GM23338 (cell line): ENCODE results near the gene PHC2. TPM values are rescaled to one million over a fixed set of nuclear protein-coding genes. Genes with fewer than 3 reads are reported as not detected.

Source experiments
- ATAC-seq: fragments of 200-7000 bp; cut with Tn5 transposase; 3 replicates; pipeline ENCODE4 v1.9.1; 2020
- DNase-seq: peaks from one replicate; pipeline ENCODE4 v3.0.0-alpha.2; 2015; ENCODE audit warnings: low spot score
- H2AFZ ChIP-seq: fragments of 200-600 bp; sonication (generic); 2 replicates; pipeline ENCODE4 v1.8.0; 2016; ENCODE audit warnings: antibody characterized with exemption, mild to moderate bottlenecking, moderate library complexity
- H3F3A ChIP-seq: fragments of 200-600 bp; sonication (generic); replicated peaks from 2 replicates; pipeline ENCODE4 v1.8.0; 2017; ENCODE audit warnings: antibody characterized with exemption, mixed run types, low read depth
- H3K27ac ChIP-seq: fragments of 200-600 bp; sonication (generic); 2 replicates; pipeline ENCODE4 v1.6.1; 2016; ENCODE audit warnings: low read depth
- H3K27me3 ChIP-seq: fragments of 200-600 bp; sonication (generic); 2 replicates; pipeline ENCODE4 v1.8.0; 2016; ENCODE audit warnings: mild to moderate bottlenecking, mixed run types, moderate library complexity; ENCODE audit not compliant: insufficient read depth
- H3K36me3 ChIP-seq: fragments of 200-600 bp; sonication (generic); 2 replicates; pipeline ENCODE4 v1.8.0; 2016; ENCODE audit warnings: mild to moderate bottlenecking; ENCODE audit not compliant: insufficient read depth
- H3K4me1 ChIP-seq: fragments of 200-600 bp; sonication (generic); 2 replicates; pipeline ENCODE4 v1.8.0; 2016; ENCODE audit warnings: mild to moderate bottlenecking, moderate library complexity; ENCODE audit not compliant: insufficient read depth
- H3K4me2 ChIP-seq: fragments of 200-600 bp; sonication (generic); 2 replicates; pipeline ENCODE4 v1.7.1; 2017; ENCODE audit warnings: mixed run types
- H3K4me3 ChIP-seq: fragments of 200-600 bp; sonication (generic); 2 replicates; pipeline ENCODE4 v1.6.1; 2016; ENCODE audit warnings: mixed run types
- H3K79me2 ChIP-seq: fragments of 200-600 bp; sonication (generic); replicated peaks from 2 replicates; pipeline ENCODE4 v1.8.0; 2017; ENCODE audit warnings: mild to moderate bottlenecking; ENCODE audit not compliant: insufficient read depth
- H3K9me2 ChIP-seq: fragments of 200-600 bp; sonication (generic); 2 replicates; pipeline ENCODE4 v1.8.0; 2017; ENCODE audit not compliant: insufficient read depth
- H4K20me1 ChIP-seq: fragments of 200-600 bp; sonication (generic); replicated peaks from 2 replicates; pipeline ENCODE4 v1.8.0; 2017; ENCODE audit warnings: mild to moderate bottlenecking; ENCODE audit not compliant: insufficient read depth
- H3K27ac Mint-ChIP-seq: 2 replicates; pipeline ENCODE4 v1.8.0; 2020; ENCODE audit warnings: inconsistent platforms, mild to moderate bottlenecking, moderate library complexity, mixed read lengths
- H3K27me3 Mint-ChIP-seq: 3 replicates; pipeline ENCODE4 v1.8.0; 2022; ENCODE audit warnings: low read depth, mild to moderate bottlenecking, moderate library complexity, mixed read lengths, inconsistent platforms; ENCODE audit not compliant: insufficient read depth, poor library complexity
- H3K36me3 Mint-ChIP-seq: 3 replicates; pipeline ENCODE4 v1.8.0; 2021; ENCODE audit warnings: low read depth, mild to moderate bottlenecking, inconsistent platforms, moderate library complexity, mixed read lengths
- H3K4me1 Mint-ChIP-seq: 3 replicates; pipeline ENCODE4 v1.8.0; 2020; ENCODE audit warnings: mild to moderate bottlenecking, inconsistent platforms, mixed read lengths
- H3K4me3 Mint-ChIP-seq: 3 replicates; pipeline ENCODE4 v1.8.0; 2021; ENCODE audit warnings: moderate library complexity, mild to moderate bottlenecking, inconsistent platforms, mixed read lengths
- H3K9me3 Mint-ChIP-seq: 3 replicates; pipeline ENCODE4 v1.8.0; 2020; ENCODE audit warnings: moderate library complexity, mild to moderate bottlenecking, inconsistent platforms, mixed read lengths
- CREB1 ChIP-seq: fragments of 250-450 bp; sonication (Bioruptor Pico); IDR thresholded peaks from 2 replicates; pipeline ENCODE4 v1.5.0; 2020; ENCODE audit warnings: low read depth, mild to moderate bottlenecking, moderate library complexity
- EZH2 ChIP-seq: fragments of 200-600 bp; sonication (generic); IDR thresholded peaks from one replicate; pipeline ENCODE4 v1.8.0; 2017; ENCODE audit warnings: antibody characterized with exemption, mild to moderate bottlenecking, low read depth; ENCODE audit not compliant: unreplicated experiment
- EZH2phosphoT487 ChIP-seq: fragments of 200-600 bp; sonication (generic); IDR thresholded peaks from one replicate; pipeline ENCODE4 v1.8.1; 2018; ENCODE audit warnings: antibody characterized with exemption; ENCODE audit not compliant: unreplicated experiment
- JUNB ChIP-seq: IDR thresholded peaks from one replicate; pipeline ENCODE4 v1.6.1; 2016; ENCODE audit warnings: antibody characterized with exemption; ENCODE audit not compliant: unreplicated experiment
- NANOG ChIP-seq: IDR thresholded peaks from 2 replicates; pipeline ENCODE4 v1.6.1; 2016; ENCODE audit warnings: antibody characterized with exemption, borderline replicate concordance
- POLR2AphosphoS5 ChIP-seq: IDR thresholded peaks from 2 replicates; pipeline ENCODE4 v1.6.1; 2016; ENCODE audit warnings: antibody characterized with exemption, low read depth
- STAT1 ChIP-seq: IDR thresholded peaks from one replicate; pipeline ENCODE4 v1.6.1; 2016; ENCODE audit warnings: antibody characterized with exemption; ENCODE audit not compliant: unreplicated experiment
- ZNF114 ChIP-seq: fragments of 250-450 bp; sonication (Bioruptor Pico); IDR thresholded peaks from 2 replicates; pipeline ENCODE4 v1.5.0; 2020; ENCODE audit warnings: mild to moderate bottlenecking, moderate library complexity
- ZNF331 ChIP-seq: fragments of 250-450 bp; sonication (Bioruptor Pico); IDR thresholded peaks from 2 replicates; pipeline ENCODE4 v1.5.0; 2020; ENCODE audit warnings: low read depth, mild to moderate bottlenecking, moderate library complexity
- polyA plus RNA-seq: library from polyadenylated mRNA; unstranded; fragments of >200 nt; fragmentation: Nextera tagmentation; extraction: Ambion mirVana; gene quantifications from 2 replicates; pipeline ENCODE4 v1.2.1, GENCODE V29; 2016
- total RNA-seq: library from RNA; depleted of rRNA; stranded (reverse); fragments of >200 nt; shearing (Covaris generic); gene quantifications from 2 replicates; pipeline ENCODE4 v1.2.3, GENCODE V29; 2014
- TF ChIP-seq, protein P1 (sequence below): IDR thresholded peaks from 2 replicates; pipeline ENCODE4 v1.6.1; 2016; ENCODE audit warnings: antibody characterized with exemption
- TF ChIP-seq, protein P2 (sequence below): fragments of 250-450 bp; sonication (Bioruptor Pico); IDR thresholded peaks from 2 replicates; pipeline ENCODE4 v1.5.0; 2020; ENCODE audit warnings: mild to moderate bottlenecking, moderate library complexity
- TF ChIP-seq, protein P3 (sequence below), 2 experiments: fragments of 200-600 bp in 1 of 2; sonication (generic) in 1 of 2; conservative IDR thresholded peaks; 2 replicates each; pipeline versions ENCODE4 v1.5.1 to v1.6.1; 2016 to 2017; ENCODE audit warnings: antibody characterized with exemption in 2 of 2, low read depth in 2 of 2, mild to moderate bottlenecking in 2 of 2, moderate library complexity in 1 of 2
- TF ChIP-seq, protein P4 (sequence below): IDR thresholded peaks from one replicate; pipeline ENCODE4 v1.6.1; 2018; ENCODE audit warnings: antibody characterized with exemption; ENCODE audit not compliant: unreplicated experiment

Gene PHC2
- total and polyA plus RNA-seq, 2 experiments from 2014 or later: 1.7 to 7.3 TPM

DNA sequence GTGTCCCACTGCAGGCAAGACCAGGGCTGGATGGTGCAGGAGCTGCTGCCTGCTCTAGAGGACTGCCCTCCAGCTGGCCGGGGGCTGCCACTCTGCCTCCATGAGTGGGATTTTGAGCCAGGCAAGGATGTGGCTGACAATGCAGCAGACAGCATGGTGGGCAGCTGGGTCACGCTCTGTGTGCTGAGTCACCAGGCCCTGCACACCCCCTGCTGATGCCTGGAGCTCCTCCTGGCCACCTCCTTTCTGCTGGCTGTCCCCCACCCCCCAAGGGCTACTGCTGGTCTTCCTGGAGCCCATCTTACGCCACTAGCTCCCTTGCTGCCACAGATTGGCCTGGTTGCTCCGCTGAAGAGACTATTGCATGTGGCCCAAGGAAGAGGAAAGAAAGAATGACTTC, 37.6 kb upstream of the PHC2 start:
- Mint-ChIP-seq H3K4me3 (no peak overlapping the region), H3K9me3 (no peaks in the 10 kb centered on the region), H3K27me3 (peaks cover 13% of the 10 kb centered on the region), H3K27ac (no peak overlapping the region), H3K4me1 (peaks cover 21% of the 10 kb centered on the region), H3K36me3 (no peaks in the 10 kb centered on the region; the same call in 2 of the 3 replicates)
- no peaks in the 10 kb centered on the region for H3K36me3 ChIP-seq
- 0 out of 2 replicates have a peak, but pooled peaks cover 3% of the 10 kb centered on the region for H3K27me3 ChIP-seq
- H2AFZ ChIP-seq: no peak overlapping the region
- H4K20me1 ChIP-seq: no peaks in the 10 kb centered on the region
- no peak overlapping the region for H3K27ac ChIP-seq
- H3K4me1 ChIP-seq: peaks cover 7% of the 10 kb centered on the region; the same call in 1 of the 2 replicates
- H3K79me2 ChIP-seq: no peaks in the 10 kb centered on the region
- no peak for DNase-seq
- no peaks in the 10 kb centered on the region for H3K9me2 ChIP-seq
- no peaks in the 10 kb centered on the region for H3F3A ChIP-seq
- no peak overlapping the region for H3K4me3 ChIP-seq
- TF ChIP-seq, protein P1, sequence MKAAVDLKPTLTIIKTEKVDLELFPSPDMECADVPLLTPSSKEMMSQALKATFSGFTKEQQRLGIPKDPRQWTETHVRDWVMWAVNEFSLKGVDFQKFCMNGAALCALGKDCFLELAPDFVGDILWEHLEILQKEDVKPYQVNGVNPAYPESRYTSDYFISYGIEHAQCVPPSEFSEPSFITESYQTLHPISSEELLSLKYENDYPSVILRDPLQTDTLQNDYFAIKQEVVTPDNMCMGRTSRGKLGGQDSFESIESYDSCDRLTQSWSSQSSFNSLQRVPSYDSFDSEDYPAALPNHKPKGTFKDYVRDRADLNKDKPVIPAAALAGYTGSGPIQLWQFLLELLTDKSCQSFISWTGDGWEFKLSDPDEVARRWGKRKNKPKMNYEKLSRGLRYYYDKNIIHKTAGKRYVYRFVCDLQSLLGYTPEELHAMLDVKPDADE: no peak
- TF ChIP-seq, protein P2, sequence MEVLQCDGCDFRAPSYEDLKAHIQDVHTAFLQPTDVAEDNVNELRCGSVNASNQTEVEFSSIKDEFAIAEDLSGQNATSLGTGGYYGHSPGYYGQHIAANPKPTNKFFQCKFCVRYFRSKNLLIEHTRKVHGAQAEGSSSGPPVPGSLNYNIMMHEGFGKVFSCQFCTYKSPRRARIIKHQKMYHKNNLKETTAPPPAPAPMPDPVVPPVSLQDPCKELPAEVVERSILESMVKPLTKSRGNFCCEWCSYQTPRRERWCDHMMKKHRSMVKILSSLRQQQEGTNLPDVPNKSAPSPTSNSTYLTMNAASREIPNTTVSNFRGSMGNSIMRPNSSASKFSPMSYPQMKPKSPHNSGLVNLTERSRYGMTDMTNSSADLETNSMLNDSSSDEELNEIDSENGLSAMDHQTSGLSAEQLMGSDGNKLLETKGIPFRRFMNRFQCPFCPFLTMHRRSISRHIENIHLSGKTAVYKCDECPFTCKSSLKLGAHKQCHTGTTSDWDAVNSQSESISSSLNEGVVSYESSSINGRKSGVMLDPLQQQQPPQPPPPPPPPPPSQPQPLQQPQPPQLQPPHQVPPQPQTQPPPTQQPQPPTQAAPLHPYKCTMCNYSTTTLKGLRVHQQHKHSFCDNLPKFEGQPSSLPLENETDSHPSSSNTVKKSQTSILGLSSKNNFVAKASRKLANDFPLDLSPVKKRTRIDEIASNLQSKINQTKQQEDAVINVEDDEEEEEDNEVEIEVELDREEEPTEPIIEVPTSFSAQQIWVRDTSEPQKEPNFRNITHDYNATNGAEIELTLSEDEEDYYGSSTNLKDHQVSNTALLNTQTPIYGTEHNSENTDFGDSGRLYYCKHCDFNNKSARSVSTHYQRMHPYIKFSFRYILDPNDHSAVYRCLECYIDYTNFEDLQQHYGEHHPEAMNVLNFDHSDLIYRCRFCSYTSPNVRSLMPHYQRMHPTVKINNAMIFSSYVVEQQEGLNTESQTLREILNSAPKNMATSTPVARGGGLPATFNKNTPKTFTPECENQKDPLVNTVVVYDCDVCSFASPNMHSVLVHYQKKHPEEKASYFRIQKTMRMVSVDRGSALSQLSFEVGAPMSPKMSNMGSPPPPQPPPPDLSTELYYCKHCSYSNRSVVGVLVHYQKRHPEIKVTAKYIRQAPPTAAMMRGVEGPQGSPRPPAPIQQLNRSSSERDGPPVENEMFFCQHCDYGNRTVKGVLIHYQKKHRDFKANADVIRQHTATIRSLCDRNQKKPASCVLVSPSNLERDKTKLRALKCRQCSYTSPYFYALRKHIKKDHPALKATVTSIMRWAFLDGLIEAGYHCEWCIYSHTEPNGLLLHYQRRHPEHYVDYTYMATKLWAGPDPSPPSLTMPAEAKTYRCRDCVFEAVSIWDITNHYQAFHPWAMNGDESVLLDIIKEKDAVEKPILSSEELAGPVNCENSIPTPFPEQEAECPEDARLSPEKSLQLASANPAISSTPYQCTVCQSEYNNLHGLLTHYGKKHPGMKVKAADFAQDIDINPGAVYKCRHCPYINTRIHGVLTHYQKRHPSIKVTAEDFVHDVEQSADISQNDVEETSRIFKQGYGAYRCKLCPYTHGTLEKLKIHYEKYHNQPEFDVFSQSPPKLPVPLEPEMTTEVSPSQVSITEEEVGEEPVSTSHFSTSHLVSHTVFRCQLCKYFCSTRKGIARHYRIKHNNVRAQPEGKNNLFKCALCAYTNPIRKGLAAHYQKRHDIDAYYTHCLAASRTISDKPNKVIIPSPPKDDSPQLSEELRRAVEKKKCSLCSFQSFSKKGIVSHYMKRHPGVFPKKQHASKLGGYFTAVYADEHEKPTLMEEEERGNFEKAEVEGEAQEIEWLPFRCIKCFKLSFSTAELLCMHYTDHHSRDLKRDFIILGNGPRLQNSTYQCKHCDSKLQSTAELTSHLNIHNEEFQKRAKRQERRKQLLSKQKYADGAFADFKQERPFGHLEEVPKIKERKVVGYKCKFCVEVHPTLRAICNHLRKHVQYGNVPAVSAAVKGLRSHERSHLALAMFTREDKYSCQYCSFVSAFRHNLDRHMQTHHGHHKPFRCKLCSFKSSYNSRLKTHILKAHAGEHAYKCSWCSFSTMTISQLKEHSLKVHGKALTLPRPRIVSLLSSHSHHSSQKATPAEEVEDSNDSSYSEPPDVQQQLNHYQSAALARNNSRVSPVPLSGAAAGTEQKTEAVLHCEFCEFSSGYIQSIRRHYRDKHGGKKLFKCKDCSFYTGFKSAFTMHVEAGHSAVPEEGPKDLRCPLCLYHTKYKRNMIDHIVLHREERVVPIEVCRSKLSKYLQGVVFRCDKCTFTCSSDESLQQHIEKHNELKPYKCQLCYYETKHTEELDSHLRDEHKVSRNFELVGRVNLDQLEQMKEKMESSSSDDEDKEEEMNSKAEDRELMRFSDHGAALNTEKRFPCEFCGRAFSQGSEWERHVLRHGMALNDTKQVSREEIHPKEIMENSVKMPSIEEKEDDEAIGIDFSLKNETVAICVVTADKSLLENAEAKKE (CRISPR knock-in tag): no peak
- TF ChIP-seq NANOG (no peak), POLR2AphosphoS5 (no peak), JUNB (no peak), CREB1 (CRISPR knock-in tag) (no peak), ZNF331 (CRISPR knock-in tag) (no peak), EZH2 (no peak), STAT1 (no peak), EZH2phosphoT487 (no peak), ZNF114 (CRISPR knock-in tag) (no peak)
- TF ChIP-seq, protein P3, sequence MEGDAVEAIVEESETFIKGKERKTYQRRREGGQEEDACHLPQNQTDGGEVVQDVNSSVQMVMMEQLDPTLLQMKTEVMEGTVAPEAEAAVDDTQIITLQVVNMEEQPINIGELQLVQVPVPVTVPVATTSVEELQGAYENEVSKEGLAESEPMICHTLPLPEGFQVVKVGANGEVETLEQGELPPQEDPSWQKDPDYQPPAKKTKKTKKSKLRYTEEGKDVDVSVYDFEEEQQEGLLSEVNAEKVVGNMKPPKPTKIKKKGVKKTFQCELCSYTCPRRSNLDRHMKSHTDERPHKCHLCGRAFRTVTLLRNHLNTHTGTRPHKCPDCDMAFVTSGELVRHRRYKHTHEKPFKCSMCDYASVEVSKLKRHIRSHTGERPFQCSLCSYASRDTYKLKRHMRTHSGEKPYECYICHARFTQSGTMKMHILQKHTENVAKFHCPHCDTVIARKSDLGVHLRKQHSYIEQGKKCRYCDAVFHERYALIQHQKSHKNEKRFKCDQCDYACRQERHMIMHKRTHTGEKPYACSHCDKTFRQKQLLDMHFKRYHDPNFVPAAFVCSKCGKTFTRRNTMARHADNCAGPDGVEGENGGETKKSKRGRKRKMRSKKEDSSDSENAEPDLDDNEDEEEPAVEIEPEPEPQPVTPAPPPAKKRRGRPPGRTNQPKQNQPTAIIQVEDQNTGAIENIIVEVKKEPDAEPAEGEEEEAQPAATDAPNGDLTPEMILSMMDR (conservative IDR thresholded peaks at IDR 0.05; ENCODE audit: low read depth in 2 of 2): no peak
- TF ChIP-seq, protein P4, sequence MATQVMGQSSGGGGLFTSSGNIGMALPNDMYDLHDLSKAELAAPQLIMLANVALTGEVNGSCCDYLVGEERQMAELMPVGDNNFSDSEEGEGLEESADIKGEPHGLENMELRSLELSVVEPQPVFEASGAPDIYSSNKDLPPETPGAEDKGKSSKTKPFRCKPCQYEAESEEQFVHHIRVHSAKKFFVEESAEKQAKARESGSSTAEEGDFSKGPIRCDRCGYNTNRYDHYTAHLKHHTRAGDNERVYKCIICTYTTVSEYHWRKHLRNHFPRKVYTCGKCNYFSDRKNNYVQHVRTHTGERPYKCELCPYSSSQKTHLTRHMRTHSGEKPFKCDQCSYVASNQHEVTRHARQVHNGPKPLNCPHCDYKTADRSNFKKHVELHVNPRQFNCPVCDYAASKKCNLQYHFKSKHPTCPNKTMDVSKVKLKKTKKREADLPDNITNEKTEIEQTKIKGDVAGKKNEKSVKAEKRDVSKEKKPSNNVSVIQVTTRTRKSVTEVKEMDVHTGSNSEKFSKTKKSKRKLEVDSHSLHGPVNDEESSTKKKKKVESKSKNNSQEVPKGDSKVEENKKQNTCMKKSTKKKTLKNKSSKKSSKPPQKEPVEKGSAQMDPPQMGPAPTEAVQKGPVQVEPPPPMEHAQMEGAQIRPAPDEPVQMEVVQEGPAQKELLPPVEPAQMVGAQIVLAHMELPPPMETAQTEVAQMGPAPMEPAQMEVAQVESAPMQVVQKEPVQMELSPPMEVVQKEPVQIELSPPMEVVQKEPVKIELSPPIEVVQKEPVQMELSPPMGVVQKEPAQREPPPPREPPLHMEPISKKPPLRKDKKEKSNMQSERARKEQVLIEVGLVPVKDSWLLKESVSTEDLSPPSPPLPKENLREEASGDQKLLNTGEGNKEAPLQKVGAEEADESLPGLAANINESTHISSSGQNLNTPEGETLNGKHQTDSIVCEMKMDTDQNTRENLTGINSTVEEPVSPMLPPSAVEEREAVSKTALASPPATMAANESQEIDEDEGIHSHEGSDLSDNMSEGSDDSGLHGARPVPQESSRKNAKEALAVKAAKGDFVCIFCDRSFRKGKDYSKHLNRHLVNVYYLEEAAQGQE: no peak
- no peak for ATAC-seq
- no peak overlapping the region for H3K4me2 ChIP-seq
